Measurements from ENCODE around the gene FOLR3.
"Not testable (repeated sequence)": the region's sequence is repeated elsewhere in the genome, so short reads cannot be mapped to it uniquely, and the experiment has no call there.

The FOLR3 gene

DNA sequence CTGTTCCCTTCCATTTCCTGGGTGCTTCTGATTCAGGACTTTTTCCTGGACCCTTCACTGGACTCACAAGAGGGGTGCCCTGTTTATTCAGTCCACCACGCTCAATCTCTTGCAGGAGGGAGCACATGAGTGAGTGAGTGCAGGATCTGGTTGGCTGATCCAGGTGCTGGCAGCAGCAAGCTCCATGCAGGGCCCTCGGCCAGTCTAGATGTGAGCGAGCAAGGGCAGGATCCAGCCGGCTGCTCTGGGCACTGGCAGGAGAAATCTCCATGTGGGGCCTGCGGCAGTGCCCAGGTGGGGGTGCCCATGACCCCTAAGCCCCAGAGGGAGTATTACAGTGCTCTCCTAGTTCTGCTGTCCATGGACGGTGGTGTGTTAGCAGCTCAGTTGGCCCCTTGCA, 11.5 kb upstream of the FOLR3 start:
- no peak for DNase-seq

DNA sequence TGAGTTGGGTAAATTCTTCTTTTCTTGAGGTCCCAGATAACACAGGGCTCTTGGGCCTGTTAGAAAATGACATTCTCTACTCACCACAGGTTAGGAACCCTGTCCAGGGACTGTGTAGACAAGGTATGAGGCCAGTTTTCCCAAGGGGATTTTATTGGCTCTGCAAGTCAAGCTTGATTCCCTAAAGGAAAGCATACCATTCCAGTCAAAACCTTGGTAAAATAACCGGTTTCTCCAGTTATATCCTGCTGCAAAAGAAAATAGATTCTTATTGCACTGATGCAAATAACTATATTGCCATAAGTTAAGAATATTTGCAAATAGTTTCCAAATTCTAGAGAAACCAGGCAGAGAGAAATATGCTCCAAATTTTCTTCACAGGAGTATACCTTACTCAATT, 9.6 kb upstream of the FOLR3 start:
- DNase-seq: no peak

DNA sequence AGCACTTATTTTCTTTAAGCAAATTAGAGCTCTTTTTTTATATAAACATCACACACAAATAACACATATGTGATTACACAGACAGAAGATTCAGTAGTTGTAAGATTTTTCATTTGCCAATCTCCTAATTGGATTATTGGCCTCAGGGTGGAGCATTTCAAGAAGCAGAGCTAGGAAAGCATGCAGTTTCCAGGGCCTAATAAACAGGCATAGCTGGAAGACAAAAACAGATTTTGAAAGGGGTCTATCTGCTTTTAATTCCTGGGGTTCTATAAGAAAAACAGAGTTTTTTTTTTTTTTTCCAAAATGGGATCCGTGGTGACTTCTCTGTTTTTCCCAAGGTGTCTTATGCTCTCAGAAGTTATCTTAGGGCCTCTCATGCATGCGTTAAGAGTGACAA, 7.6 kb upstream of the FOLR3 start:
- DNase-seq: no peak

DNA sequence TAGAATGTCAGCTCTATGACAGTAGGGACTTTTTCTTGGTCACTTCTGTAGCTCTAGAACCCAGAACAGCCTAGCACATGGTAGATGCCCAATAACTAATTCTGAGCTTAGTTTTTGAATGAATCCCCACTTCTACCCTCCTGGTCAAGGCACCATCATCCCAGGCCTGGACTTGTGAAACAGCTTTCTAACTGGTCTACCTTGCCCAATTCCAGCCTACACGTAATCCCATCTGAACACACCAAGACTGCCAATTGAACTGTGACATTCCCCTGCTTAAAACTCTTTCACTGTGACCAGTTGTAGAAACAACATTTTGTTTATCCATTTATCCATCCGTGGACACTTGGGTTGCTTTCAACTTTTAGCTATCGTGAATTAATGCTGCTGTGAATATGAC, 6.1 kb upstream of the FOLR3 start:
- no peak for DNase-seq

DNA sequence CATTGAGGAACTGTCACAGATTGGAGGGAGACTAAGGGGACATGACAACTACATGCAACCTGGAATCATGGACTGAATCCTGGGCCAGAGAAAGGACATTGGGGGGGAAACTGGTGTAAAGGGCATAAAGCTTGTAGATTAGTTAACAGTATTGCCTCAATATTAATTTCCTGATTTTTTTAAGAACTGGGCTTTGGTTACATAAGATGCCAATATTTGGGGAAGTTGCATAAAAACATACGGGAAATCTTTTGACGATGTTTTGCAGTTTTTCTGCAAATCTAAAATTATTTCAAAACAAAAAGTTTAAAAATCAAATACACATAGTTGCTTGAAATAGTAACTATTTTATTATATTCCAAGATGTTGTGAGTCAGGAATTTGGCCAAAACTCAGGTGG, 2.9 kb upstream of the FOLR3 start:
- no peak for DNase-seq

DNA sequence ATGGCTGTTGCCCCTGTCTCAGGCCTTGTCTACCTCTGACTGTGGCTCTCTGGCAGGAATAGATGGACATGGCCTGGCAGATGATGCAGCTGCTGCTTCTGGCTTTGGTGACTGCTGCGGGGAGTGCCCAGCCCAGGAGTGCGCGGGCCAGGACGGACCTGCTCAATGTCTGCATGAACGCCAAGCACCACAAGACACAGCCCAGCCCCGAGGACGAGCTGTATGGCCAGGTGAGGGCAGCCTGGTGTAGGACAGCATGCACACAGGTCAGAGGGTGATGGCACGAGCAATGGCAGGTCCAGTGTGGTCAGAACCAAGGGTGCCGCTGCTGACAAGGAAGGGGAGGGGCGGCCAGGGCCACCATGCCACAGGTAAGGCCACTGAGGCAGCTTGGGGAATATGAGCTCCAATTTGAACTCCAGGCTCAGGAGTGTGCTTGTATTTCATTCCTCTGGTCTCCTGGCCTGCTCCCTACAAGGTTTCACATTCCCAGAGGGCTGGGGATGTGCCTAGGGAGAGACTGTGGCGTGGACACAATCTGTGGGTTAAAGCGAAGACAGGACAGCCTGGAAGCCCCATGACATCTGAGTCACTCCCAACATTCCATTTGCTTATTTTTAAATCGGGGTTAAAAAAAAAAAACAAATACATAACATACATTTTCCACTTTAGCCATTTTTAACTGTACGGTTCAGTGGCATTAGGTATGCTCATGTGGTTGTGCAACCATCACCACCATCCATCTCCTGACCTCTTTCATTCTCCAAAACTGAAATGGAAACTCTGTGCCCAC, 562 bp downstream of the FOLR3 start:
- no peak for DNase-seq

DNA sequence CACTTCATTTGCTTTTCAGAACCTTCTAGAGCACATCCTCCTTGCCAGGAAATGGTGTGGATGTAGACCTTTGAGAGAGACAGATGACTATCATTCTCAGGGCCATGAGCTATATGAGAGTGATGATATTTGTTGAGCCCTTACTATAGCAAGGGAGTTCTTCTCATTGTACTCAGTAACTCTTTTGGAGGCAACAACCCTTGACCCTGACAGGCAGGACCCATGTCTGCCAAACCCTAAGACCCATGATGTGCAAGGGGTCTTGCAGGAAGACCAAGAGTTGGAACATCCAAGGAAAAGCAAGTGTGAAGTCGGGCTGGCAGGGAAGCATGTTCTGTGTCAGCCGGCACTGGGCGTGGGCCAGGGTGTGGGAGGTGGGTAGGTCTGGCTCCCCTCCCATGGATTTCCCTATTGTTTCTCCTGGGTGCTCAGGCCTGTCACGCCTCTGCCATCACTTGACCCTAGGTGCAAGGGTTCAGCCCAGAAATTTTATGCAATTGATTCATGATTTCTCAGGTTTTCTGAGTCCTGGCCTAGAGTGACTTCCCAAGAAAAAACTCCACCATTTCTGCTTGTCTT, 1.2 kb downstream of the FOLR3 start:
- no peak for DNase-seq

DNA sequence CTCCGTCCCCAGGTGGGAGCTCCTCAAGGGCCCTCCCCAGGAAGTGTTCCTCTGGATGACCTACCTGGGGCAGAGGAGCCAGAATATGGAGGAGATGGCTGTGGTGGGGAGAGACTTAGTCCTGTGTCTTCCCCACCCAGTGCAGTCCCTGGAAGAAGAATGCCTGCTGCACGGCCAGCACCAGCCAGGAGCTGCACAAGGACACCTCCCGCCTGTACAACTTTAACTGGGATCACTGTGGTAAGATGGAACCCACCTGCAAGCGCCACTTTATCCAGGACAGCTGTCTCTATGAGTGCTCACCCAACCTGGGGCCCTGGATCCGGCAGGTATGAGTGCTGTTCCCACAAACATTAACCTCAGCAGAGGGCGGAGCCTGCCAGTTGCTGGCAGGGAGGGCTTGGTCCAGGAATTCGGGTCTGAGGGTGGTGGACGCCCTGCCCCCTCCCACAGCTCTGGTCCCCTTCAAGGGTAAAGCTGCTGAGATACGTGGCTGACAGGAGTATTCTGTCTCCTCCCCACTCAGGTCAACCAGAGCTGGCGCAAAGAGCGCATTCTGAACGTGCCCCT, 3.4 kb downstream of the FOLR3 start:
- no peak for DNase-seq

DNA sequence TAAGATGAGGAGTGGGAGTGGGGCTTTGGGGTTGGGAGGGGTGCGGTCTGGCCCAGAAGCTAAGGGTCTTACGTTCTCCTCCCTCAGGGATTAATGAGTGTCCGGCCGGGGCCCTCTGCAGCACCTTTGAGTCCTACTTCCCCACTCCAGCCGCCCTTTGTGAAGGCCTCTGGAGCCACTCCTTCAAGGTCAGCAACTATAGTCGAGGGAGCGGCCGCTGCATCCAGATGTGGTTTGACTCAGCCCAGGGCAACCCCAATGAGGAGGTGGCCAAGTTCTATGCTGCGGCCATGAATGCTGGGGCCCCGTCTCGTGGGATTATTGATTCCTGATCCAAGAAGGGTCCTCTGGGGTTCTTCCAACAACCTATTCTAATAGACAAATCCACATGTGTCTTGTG, 4.0 kb downstream of the FOLR3 start:
- no peak for DNase-seq

DNA sequence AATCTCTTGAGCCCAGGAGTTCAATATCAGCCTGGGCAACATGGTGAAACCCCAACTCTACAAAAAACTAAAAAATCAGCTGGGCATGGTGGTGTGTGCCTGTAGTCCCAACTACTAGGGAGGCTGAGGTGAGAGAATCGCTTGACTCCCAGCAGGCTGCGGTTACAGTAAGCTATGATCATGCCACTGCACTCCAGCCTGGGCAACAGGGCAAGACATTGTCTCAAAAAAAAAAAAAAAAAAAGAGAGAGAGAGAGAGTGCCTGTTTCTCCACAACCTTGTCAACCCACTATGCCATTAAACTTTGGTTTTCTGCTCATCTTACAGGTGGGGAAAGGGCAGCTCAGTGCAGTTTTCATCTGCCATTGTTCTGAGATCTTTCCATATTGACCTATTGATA, 5.1 kb downstream of the FOLR3 start:
- DNase-seq: no peak

DNA sequence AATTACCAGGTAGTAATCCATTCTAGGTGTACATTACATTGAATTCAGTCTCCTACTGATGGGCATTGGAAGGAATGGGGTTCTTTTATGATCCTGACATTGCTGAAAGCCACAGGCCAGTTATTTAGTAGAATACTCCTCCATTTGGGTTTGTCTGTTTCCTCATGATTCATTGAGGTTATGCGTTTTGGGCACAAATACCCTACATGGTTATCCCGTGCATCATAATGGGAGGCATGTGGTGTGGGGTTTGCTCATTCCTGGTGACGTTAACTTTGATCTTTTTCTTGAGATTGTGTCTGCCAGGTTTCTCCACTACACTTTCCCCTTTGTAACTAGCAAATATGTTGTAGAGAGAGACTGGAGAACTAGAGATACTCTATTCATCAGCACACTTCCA, 5.5 kb downstream of the FOLR3 start:
- DNase-seq: no peak

DNA sequence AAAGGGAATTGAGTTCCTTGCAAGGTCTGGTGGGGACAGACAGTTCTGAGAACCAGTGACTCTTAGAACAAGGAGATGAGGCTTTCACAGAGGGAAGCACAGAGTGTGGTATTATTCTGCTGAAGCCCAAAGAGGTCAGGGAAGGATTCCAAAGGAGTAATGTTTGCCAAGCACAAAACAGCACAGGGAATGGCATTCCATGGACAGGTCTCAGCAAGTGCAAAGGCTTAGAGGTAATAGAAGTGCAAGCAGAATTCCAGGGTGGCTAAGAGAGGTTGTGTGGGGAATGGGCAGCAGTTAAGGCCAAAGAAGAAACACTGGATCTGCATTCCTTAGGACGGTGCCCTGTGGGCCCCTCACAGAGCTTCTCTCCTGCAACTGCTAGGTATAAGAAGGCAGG, 6.6 kb downstream of the FOLR3 start:
- not testable (repeated sequence) for DNase-seq

DNA sequence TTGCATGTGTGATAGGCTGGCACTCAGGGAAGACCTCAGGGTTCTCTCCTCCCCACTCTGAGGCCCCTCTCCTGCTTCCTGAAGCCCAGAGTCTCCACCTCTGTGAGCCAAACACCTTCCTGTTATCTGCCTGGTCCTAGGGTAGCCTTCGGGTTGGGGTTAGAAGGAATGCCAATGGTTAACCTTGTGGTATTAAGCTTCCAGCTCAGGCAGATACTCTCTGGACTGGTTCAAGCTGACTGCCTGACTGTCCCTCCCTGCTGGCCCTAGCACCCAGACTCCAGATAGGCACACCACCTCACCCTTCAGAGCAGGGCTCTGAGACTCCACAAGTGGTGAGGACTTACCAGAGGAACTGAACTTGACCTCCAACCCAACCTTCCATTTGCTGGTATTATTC, 7.0 kb downstream of the FOLR3 start:
- not testable (repeated sequence) for DNase-seq

DNA sequence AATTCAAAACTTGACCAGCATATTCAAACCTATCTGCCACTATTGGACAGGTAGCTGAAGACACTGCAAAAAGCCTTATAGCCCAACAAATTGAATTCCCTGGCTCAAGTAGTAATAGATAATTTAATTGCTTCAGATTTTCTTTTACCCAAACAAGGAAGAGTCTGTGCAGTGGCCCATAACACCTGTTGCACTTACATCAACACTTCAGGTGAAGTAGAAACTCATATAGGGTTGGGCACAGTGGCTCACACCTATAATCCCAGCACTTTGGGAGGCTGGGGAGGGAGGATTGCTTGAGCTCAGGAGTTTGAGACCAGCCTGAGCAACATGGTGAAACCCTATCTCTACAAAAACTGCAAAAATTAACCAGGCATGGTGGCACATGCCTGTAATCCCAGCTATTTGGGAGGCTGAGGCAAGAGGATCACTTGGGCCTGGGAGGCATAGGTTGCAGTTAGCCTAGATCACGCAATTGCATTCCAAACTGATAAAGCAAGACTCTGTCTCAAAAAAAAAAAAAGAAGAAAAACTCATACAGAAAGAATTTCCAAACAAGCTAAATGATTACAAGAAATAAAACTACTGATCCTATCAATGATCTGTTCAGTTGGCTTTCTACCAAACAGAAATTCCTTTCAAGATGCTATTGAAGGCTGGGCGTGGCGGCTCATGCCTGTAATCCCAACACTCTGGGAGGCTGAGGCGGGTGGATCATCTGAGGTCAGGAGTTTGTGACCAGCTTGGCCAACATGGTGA, 9.5 kb downstream of the FOLR3 start:
- DNase-seq: no peak

DNA sequence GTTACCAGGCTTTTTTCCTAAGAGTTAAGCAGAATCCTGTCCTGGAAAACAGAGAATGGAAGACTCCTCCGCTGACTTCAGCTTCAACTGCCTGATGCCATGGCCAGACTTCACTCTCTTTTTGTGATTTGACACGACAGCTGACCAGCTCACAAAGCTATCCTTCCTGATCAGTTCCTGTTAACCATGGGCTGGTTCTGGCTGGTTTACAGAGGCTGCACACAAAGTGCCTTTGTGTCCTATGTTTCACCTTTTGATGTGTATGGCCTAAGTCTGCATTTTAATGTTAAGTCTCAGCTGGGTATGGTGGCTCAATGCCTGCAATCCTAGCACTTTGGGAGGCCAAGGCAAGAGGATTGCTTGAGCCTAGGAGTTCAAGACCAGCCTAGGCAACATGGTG, 11.1 kb downstream of the FOLR3 start:
- no peak for DNase-seq

DNA sequence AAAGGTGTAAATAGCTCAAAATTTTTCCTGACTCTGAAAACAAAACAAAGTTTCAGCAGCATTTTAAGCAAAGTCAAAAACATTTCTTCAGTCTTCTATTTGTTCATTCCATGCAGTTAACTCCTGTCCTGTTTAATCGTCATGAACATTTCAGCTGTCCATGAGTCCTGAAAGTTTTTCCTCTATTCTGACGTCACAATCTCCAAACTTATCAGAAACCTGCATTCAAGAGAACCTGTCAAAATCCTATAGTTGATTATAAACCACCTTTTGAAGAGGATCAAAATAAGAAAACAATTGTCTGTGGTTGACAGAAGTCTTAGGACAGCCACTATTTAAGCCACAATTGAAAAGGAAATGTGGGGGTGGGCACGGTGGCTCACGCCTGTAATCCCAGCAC, 15.4 kb downstream of the FOLR3 start:
- DNase-seq: no peak

DNA sequence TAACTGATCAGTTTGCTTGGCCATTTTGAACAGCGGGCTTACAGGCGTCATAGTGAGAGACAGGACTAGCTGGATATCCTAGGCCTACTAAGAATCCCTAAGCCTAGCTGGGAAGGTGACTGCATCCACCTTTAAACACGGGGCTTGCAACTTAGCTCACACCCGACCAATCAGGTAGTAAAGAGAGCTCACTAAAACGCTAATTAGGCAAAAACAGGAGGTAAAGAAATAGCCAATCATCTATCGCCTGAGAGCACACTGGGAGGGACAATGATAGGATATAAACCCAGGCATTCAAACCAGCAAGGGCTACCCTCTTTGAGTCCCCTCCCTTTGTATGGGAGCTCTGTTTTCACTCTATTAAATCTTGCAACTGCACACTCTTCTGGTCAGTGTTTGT, 18.3 kb downstream of the FOLR3 start:
- not testable (repeated sequence) for DNase-seq

DNA sequence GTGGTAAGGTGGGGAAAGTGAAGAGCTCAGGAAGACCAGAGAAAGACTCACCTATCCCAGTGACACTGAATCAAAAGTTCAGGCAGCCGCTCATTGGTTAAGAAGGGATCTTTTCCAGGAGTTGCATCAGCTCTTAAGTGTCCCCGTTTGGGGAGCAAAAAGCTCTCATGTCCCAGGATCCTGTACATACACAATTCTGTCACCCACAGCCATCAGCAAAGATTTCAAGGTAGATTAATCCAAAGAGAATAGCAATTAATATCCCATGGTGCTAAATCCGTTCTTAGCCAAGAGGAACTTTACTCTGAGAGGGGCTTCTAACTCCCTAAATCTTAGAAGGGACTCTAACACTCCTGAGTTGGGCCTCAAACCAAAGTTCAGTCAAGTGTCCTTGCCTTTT, 19.3 kb downstream of the FOLR3 start:
- no peak for DNase-seq

DNA sequence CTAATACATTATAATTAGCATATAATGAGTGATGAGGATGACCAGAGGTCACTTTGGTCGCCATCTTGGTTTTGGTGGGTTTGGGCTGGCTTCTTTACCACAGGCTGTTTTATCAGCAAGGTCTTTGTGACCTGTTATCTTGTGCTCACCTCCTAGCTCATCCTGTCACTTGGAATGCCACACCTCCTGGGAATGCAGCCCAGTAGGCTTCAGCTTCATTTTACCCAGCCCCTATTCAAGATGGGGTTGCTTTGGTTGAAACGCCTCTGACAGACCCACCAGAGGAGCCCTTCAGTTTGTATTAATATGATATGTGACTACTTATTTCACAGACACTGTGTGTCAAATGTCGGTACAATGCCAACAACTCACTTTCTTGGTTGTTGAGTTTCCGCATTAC, 20.2 kb downstream of the FOLR3 start:
- DNase-seq: no peak

DNA sequence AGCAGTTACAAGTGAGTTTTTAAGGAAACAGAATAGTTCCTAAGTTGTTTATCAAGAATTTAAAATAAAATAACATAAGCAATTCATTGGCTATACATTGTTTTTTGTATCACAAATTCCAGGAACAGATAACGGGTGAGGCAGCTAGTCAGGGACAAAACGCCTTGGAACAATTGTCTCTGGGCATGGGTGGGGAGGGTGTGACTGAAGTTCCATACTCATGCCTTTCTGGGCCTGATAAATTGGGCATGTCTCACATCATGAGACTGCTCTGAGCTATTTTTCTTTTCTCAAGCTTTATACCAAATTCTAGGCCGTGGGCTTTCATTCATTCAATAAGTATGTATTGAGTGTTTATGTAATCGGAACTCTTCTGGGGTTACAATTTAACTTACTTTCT, 21.6 kb downstream of the FOLR3 start:
- no peak for DNase-seq

DNA sequence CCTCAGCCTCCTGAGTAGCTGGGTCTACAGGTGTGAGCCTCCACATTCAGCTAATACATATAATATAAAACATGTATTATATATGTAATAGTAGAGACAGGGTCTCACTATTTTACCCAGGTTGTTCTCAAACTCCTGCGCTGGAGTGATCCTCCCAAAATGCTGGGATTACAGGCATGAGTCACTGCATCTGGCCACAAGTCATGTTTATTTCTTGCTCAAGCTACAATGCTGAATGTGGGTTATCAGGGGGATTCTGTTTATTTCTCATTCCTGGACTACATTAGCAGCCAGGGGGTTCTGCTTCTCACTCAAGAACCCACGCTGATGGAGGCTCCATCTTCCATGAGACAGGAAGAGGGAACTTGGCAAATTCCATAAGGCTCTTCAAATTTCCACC, 24.8 kb downstream of the FOLR3 start:
- DNase-seq: no peak

DNA sequence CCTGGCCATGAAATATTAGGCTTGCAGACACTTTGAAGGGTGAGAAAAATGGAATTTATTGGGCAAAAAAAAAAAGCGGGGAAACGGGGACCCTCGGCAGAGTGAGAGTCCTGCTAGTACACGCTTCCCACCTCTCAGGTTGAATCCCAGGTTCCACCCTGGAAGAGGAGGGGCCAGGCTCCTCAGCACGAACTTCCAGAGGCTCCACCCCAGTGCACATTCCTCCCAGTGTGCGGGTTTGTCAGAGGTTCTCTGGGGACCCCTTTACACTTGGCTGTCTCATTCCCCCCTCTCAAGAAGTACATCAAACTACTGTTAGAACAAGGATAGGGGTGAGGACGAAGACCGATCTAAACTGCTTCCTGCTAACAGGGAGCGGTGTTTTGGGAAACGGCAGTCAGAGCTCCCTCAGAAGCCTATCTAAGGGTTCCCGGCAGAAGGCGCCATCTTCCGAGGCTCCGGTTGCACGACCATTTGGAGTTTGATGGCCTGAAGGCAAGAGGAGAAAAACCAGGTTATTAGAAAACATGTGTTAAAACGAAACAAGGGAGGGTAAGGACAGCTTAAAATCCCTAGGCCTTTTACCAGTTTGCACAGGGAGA, 27.5 kb downstream of the FOLR3 start:
- no peak for DNase-seq

DNA sequence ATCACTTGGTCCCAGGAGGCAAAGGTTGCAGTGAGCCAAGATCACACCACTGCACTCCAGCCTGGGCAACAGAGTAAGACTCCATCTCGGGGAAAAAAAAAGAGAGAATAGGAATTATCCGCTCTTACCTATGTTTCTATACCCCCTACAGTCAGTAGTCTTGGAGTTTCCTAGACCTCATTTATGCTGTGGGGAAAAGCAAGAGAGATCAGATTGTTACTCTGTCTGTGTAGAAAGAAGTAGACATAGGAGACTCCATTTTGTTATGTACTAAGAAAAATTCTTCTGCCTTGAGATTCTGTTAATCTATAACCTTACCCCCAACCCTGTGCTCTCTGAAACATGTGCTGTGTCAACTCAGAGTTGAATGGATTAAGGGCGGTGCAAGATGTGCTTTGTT, 28.7 kb downstream of the FOLR3 start:
- not testable (repeated sequence) for DNase-seq

Data from activated effector memory CD4-positive, alpha-beta T cell treated with Interleukin-2 at 50 U/mL for 16 hours (primary cell).